Chondrocyte (in vitro differentiated cells): Measurements from ENCODE around the gene ZSCAN21. TPM values are rescaled to one million over a fixed set of nuclear protein-coding genes. Genes with fewer than 3 reads are reported as not detected.
"Not testable (repeated sequence)": the region's sequence is repeated elsewhere in the genome, so short reads cannot be mapped to it uniquely, and the experiment has no call there.

Experiments
- DNase-seq: peaks from one replicate; pipeline ENCODE4 v3.0.0; 2021; ENCODE audit warnings: mixed read lengths, low spot score
- H3K27ac Mint-ChIP-seq: one replicate; pipeline ENCODE4 v1.8.0; 2021; ENCODE audit warnings: mild to moderate bottlenecking, moderate library complexity, mixed read lengths; ENCODE audit not compliant: unreplicated experiment
- H3K27me3 Mint-ChIP-seq: 2 replicates; pipeline ENCODE4 v1.8.0; 2021; ENCODE audit warnings: low read depth, mixed read lengths
- H3K36me3 Mint-ChIP-seq: 2 replicates; pipeline ENCODE4 v1.8.0; 2021; ENCODE audit warnings: low read depth, mixed read lengths
- H3K4me1 Mint-ChIP-seq: 2 replicates; pipeline ENCODE4 v1.8.0; 2021; ENCODE audit warnings: low read depth, mild to moderate bottlenecking, mixed read lengths
- H3K4me3 Mint-ChIP-seq: one replicate; pipeline ENCODE4 v1.8.0; 2021; ENCODE audit warnings: mild to moderate bottlenecking, moderate library complexity, mixed read lengths; ENCODE audit not compliant: unreplicated experiment
- H3K9me3 Mint-ChIP-seq: 2 replicates; pipeline ENCODE4 v1.8.0; 2021; ENCODE audit warnings: low read depth, mixed read lengths
- total RNA-seq: library from RNA; stranded (reverse); gene quantifications from 3 replicates; pipeline ENCODE4 v1.2.1, GENCODE V29; 2021
- TF ChIP-seq, protein P1 (sequence below): fragments of 200-600 bp; sonication (generic); IDR thresholded peaks from 2 replicates; pipeline ENCODE4 v1.5.0; 2021; ENCODE audit warnings: antibody characterized with exemption, mild to moderate bottlenecking, moderate library complexity

The ZSCAN21 gene
- total RNA-seq, 1 donor from 2014 or later: 13.1 TPM

- Mint-ChIP-seq H3K27ac (no peak overlapping the region), H3K36me3 (no peaks in the 10 kb centered on the region), H3K4me1 (peaks cover 6% of the 10 kb centered on the region), H3K4me3 (no peak overlapping the region), H3K27me3 (peaks cover 7% of the 10 kb centered on the region), H3K9me3 (no peaks in the 10 kb centered on the region)
- TF ChIP-seq, protein P1, sequence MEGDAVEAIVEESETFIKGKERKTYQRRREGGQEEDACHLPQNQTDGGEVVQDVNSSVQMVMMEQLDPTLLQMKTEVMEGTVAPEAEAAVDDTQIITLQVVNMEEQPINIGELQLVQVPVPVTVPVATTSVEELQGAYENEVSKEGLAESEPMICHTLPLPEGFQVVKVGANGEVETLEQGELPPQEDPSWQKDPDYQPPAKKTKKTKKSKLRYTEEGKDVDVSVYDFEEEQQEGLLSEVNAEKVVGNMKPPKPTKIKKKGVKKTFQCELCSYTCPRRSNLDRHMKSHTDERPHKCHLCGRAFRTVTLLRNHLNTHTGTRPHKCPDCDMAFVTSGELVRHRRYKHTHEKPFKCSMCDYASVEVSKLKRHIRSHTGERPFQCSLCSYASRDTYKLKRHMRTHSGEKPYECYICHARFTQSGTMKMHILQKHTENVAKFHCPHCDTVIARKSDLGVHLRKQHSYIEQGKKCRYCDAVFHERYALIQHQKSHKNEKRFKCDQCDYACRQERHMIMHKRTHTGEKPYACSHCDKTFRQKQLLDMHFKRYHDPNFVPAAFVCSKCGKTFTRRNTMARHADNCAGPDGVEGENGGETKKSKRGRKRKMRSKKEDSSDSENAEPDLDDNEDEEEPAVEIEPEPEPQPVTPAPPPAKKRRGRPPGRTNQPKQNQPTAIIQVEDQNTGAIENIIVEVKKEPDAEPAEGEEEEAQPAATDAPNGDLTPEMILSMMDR: no peak
- DNase-seq: no peak
Observed at GRCh38 chr7:100010901-100011300, 38.7 kb upstream of the ZSCAN21 start.

DNA sequence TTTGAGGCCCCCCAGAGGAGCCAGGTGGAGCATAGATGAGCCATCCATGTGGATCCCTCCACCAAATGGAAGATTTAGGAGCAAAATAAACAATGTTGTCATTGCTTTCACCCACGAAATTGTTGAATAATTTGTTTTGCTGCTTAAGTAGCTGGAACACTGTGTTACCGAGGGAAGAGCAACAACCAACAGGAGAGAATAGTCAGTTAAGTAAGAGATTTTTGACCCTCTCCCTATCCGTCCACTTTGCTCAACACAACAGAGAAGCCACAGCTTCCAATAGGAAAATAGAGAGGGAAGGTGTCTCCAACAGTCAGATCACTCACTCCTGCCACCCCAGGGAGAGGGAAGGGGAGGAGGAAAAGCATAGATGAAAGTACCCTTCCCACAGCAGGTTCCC, 38.1 kb upstream of the ZSCAN21 start:
- Mint-ChIP-seq H3K9me3 (no peaks in the 10 kb centered on the region), H3K27ac (no peak overlapping the region), H3K36me3 (no peaks in the 10 kb centered on the region), H3K4me3 (no peak overlapping the region), H3K27me3 (peaks cover 7% of the 10 kb centered on the region), H3K4me1 (peaks cover 11% of the 10 kb centered on the region)
- TF ChIP-seq, protein P1: no peak
- no peak for DNase-seq

DNA sequence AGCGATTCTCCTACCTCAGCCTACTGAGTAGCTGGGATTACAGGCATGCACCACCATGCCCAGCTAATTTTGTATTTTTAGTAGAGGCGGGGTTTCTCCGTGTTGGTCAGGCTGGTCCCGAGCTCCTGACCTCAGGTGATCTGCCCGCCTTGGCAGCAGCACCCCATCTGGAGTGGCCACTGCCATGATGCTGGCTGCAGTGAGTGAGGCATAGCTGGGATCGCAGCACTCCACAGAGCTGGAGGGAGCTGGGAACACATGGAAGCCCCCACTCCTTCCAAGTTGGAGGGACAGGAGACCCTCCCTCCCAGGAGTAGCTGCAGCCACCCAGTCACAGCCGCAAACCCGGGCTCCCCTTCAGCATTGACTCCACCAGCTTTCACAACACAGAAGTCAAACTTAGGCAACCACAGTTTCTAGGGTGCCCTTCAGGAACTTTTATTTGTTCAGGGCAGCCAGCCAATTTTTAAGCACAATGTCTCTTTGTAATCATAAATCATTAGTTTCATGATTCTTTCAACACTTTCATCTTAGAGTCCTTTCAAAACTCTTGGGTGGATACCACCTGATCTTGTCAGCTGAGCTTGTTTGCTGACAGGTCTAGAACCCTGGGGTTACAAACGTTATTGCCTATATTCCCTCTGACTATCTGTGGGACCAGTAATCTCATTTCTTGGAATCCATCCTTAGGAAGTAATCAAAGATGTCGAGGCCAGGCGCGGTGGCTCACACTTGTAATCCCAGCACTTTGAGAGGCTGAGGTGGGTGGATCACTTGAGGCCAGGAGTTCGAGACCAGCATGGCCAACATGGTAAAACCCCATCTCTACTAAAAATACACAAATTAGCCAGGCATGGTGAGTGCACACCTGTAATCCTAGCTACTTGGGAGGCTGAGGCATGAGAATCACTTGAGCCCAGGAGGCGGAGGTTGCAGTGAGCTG, 36.9 kb upstream of the ZSCAN21 start:
- not testable (repeated sequence) for H3K4me3 Mint-ChIP-seq, H3K27me3 Mint-ChIP-seq, H3K36me3 Mint-ChIP-seq, H3K9me3 Mint-ChIP-seq, H3K27ac Mint-ChIP-seq, DNase-seq
- peaks cover 21% of the 10 kb centered on the region for H3K4me1 Mint-ChIP-seq

GRCh38 chr7:100013328-100013676, 36.3 kb upstream of the ZSCAN21 start:
- Mint-ChIP-seq H3K27ac (no peak overlapping the region), H3K4me3 (no peak overlapping the region), H3K4me1 (peaks cover 26% of the 10 kb centered on the region), H3K9me3 (no peaks in the 10 kb centered on the region), H3K27me3 (peaks cover 6% of the 10 kb centered on the region), H3K36me3 (no peaks in the 10 kb centered on the region)
- no peak for DNase-seq
- TF ChIP-seq, protein P1: no peak

DNA sequence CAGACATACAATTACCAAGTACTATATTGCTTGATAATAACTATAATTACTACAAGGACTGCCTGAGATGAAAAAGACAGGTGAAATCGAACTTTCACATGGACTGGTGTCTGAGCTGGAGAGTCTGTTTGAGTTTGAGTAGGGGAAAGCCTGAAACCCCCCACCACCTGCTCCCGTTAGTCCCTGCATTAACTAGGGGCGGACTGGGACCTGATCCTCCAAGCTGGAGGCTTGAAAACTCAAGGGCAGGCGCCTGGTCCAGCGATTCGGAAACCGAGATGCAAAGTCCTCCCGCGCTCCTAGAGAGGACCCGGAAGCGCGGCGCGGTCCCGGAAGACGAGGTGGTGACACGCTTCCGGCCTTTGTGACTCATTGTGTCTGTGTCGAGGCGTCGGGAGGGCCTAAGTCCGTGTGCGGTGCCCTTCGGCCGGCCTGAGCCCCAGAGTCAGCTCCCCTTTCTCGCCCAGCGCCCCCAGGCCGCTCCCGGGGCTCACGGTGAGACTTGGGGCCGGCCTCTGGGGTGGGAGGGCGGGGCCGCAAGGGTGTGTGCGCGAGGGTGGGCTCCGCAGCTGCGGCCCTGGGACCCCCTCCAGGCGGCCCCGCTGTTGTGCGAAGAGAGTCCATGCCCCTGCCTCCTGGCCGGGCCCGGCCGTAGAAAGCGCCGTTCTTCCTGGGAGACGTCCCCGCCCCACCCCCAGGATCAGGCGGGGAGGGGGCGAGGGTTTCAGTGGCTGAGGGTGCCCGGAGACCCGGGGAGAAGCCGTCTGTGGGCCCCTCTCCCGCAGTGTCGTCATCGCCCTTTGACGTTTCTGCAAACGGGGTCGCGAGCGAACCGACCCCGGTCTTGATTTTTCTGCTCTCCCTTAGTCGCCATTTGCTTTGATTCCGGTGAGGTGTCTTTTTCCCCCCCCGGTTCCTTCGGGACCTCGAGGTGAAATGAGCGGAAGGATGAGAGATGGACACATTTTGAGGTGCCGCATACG, 34.1 kb upstream of the ZSCAN21 start, which contains the start of gene ZKSCAN1:
Gene ZKSCAN1, plus strand, starts transcription at position 365 of the 983 bp plus-strand sequence. CDS start 7,911 bp downstream, outside the sequence.
- Mint-ChIP-seq H3K4me1 (peaks cover 31% of the 10 kb centered on the region), H3K27ac (peak within 1 kb of the TSS; percentile 84), H3K4me3 (peak within 1 kb of the TSS; percentile 91), H3K27me3 (peaks cover 6% of the 10 kb centered on the region), H3K9me3 (no peaks in the 10 kb centered on the region), H3K36me3 (no peaks in the 10 kb centered on the region)
- TF ChIP-seq, protein P1: no peak
- DNase-seq: no peak
